Lower leg skin (tissue), 3 donors: ENCODE measurements around the gene MGA.
A peak's percentile ranks its signal among the peaks of the same experiment; 100 is the strongest.

Experiments
- POLR2A ChIP-seq, 2 donors: fragments of 450-650 bp; IDR thresholded peaks; one replicate each; pipeline ENCODE4 v1.6.1; 2016 to 2017; ENCODE audit warnings: antibody characterized with exemption in 2 of 2, mild to moderate bottlenecking in 1 of 2, moderate library complexity in 1 of 2
- TF ChIP-seq, protein P1 (sequence below), 3 donors: fragments of 450-650 bp; IDR thresholded peaks; one replicate each; pipeline ENCODE4 v1.5.1; 2016; ENCODE audit warnings: antibody characterized with exemption in 3 of 3, mild to moderate bottlenecking in 3 of 3, moderate library complexity in 2 of 3

DNA sequence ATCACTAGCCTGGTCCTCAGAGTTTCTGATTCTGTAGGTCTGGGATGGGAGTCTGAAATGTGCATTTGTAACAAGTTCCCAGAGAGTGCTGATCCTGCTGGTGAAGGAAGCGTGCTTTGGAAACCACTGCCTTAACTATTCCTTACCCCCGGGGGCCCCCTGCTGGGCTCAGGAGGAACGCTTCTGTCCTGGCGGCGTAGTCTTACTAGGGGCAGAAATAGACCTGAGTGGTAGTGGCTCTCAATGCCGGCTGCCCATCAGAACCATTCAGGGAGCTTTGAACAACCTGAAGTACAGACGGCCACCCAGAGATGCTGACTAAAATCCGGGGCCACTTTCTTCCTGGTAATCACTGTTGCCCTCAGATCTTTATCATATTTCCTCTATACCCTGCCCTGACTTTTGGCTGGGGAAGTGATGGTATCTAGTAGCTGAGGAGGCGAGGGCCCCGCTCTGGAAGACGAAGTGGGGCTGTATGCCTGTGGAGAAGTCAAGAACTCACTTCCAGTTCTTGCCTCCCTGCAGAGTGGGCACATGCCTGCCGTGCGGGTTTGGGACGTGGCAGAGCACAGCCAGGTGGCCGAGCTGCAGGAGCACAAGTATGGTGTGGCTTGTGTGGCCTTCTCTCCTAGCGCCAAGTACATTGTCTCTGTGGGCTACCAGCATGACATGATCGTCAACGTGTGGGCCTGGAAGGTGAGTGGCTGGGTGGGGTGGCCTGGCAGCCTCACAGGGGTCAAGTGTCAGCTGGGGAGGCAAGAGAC is 151.4 kb downstream of the MGA start:
- TF ChIP-seq, protein P1, sequence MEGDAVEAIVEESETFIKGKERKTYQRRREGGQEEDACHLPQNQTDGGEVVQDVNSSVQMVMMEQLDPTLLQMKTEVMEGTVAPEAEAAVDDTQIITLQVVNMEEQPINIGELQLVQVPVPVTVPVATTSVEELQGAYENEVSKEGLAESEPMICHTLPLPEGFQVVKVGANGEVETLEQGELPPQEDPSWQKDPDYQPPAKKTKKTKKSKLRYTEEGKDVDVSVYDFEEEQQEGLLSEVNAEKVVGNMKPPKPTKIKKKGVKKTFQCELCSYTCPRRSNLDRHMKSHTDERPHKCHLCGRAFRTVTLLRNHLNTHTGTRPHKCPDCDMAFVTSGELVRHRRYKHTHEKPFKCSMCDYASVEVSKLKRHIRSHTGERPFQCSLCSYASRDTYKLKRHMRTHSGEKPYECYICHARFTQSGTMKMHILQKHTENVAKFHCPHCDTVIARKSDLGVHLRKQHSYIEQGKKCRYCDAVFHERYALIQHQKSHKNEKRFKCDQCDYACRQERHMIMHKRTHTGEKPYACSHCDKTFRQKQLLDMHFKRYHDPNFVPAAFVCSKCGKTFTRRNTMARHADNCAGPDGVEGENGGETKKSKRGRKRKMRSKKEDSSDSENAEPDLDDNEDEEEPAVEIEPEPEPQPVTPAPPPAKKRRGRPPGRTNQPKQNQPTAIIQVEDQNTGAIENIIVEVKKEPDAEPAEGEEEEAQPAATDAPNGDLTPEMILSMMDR (IDR thresholded peaks at IDR 0.05): peak in 1 of 3 donors; percentile 67
- no peak for TF ChIP-seq POLR2A (IDR thresholded peaks at IDR 0.05)
